OCI-LY3 (cell line): ENCODE measurements around the gene TMEM9B.

ENCODE experiments used
- EZH2phosphoT487 ChIP-seq: fragments of 200-600 bp; shearing (Covaris generic); IDR thresholded peaks from 2 replicates; pipeline ENCODE4 v1.6.1; 2018; ENCODE audit warnings: antibody characterized with exemption, mixed run types, low read depth
- TF ChIP-seq, protein P1 (sequence below): fragments of 200-600, 300-600 bp; sonication (generic); IDR thresholded peaks from 2 replicates; pipeline ENCODE4 v1.5.1; 2014; ENCODE audit warnings: antibody characterized with exemption, low read length, low read depth

DNA sequence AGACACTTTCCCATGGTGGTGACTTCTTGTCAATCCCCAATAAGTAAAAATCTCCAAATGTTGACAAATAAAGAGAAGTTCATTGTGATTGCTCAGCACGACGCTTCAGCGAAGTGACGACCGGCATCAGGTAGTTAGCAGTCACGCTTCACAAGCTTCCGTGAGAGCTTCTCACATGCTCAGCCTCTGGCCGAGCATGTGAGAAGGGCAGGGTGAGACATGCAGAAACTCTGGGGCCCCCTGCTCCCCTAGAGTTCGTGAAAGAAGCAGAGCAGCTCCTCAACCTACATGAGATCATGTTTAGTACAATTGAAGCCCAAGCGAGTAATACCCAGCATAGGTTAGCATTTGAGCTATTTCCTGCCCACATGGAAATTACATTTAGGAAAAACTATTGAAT, 27.1 kb downstream of the TMEM9B start:
- TF ChIP-seq, protein P1, sequence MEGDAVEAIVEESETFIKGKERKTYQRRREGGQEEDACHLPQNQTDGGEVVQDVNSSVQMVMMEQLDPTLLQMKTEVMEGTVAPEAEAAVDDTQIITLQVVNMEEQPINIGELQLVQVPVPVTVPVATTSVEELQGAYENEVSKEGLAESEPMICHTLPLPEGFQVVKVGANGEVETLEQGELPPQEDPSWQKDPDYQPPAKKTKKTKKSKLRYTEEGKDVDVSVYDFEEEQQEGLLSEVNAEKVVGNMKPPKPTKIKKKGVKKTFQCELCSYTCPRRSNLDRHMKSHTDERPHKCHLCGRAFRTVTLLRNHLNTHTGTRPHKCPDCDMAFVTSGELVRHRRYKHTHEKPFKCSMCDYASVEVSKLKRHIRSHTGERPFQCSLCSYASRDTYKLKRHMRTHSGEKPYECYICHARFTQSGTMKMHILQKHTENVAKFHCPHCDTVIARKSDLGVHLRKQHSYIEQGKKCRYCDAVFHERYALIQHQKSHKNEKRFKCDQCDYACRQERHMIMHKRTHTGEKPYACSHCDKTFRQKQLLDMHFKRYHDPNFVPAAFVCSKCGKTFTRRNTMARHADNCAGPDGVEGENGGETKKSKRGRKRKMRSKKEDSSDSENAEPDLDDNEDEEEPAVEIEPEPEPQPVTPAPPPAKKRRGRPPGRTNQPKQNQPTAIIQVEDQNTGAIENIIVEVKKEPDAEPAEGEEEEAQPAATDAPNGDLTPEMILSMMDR = no peak
- TF ChIP-seq EZH2phosphoT487 = no peak
